GM06990 (cell line): ENCODE results near the gene GBF1.

Source experiments
- DNase-seq: peaks from one replicate; pipeline ENCODE4 v3.0.0-alpha.2; 2011; ENCODE audit not compliant: insufficient read length; ENCODE audit errors: extremely low read depth
- H3K27me3 ChIP-seq: replicated peaks from 2 replicates; pipeline ENCODE4 v1.6.0; 2011; ENCODE audit warnings: low read length; ENCODE audit not compliant: control insufficient read depth, insufficient read depth
- H3K36me3 ChIP-seq: 2 replicates; pipeline ENCODE4 v1.5.1; 2011; ENCODE audit warnings: low read length; ENCODE audit not compliant: control insufficient read depth, insufficient read depth
- H3K4me3 ChIP-seq: replicated peaks from 2 replicates; pipeline ENCODE4 v1.5.1; 2011; ENCODE audit warnings: low read depth, mild to moderate bottlenecking, control low read depth, low read length
- TF ChIP-seq, protein P1 (sequence below): IDR thresholded peaks from 2 replicates; pipeline ENCODE4 v1.5.1; 2011; ENCODE audit warnings: low read length, control low read depth, mild to moderate bottlenecking, inconsistent platforms; ENCODE audit not compliant: insufficient read depth, poor library complexity, severe bottlenecking

The GBF1 gene

DNA sequence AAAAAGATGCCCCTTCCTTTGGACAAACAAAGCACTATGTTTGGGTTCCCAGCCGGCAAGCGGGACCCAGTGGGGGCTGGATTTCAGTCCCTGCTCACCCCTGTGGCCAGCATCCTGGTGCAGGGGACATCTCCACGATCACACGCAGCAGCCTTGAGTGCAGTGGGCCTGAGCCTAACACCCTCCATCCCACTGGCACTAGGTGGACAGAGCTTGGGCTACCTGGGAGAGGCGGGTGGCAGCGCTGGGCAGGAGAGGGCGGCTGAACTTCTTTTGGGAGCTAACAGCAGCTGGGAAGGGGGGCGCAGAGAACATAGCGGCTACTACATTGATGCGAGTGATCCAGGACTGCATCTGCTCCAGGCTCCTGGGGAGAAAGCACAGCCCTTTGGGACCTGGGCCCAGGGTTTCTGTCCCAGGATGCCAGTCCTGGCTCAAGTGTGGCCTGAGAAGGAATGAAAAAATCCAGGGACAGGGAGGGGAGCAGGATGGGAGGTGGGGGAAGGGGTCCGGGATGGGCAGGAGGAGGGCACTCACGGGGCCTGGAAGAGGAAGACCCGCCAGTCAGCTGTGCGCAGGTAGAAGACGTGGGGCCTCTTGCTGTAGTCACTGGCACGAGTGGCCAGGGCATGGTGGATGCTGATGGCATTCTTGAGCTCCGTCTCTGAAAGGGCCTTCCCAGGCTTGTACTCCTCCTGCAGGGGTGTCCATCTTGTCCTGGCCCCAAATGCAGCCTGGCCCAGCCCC is 159.2 kb downstream of the GBF1 start:
- H3K36me3 ChIP-seq = peaks cover 35% of the 10 kb centered on the region
- H3K27me3 ChIP-seq = peaks cover under 1% of the 10 kb centered on the region
- TF ChIP-seq, protein P1, sequence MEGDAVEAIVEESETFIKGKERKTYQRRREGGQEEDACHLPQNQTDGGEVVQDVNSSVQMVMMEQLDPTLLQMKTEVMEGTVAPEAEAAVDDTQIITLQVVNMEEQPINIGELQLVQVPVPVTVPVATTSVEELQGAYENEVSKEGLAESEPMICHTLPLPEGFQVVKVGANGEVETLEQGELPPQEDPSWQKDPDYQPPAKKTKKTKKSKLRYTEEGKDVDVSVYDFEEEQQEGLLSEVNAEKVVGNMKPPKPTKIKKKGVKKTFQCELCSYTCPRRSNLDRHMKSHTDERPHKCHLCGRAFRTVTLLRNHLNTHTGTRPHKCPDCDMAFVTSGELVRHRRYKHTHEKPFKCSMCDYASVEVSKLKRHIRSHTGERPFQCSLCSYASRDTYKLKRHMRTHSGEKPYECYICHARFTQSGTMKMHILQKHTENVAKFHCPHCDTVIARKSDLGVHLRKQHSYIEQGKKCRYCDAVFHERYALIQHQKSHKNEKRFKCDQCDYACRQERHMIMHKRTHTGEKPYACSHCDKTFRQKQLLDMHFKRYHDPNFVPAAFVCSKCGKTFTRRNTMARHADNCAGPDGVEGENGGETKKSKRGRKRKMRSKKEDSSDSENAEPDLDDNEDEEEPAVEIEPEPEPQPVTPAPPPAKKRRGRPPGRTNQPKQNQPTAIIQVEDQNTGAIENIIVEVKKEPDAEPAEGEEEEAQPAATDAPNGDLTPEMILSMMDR = no peak
- H3K4me3 ChIP-seq = no peak overlapping the region
- DNase-seq = no peak

DNA sequence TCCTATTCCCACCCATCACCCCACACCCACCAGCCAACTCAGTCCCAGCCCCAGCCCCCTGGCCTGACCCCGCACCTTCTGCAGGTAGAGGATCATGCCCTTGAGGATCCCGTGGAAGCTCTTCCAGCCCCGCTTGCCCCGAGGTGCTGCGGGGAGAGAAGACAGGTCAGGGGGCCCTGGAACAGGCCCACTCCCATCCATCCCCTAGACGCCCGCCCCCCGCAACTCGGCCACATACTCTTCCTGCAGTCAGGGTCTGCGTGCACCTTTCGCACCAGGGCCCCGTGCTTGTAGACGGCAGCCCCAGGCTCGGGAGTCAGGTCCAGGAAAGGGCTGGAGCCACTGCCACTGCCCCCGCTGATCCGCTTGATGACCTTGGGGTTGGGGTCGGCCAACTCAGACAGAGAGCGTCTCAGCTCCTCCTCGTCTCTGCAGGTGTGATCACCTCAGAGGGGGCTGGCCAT is 159.8 kb downstream of the GBF1 start:
- H3K27me3 ChIP-seq = peaks cover 5% of the 10 kb centered on the region
- DNase-seq = no peak
- H3K4me3 ChIP-seq = no peak overlapping the region
- H3K36me3 ChIP-seq = peaks cover 30% of the 10 kb centered on the region
- TF ChIP-seq, protein P1 = no peak

- Histone ChIP-seq H3K27me3 (peaks cover 5% of the 10 kb centered on the region), H3K36me3 (peaks cover 25% of the 10 kb centered on the region), H3K4me3 (no peak overlapping the region)
- TF ChIP-seq, protein P1 = no peak
- no peak for DNase-seq
Measured at GRCh38 chr10:102405632-102406031, 160.3 kb downstream of the GBF1 start.

- Histone ChIP-seq H3K36me3 (peaks cover 13% of the 10 kb centered on the region), H3K27me3 (peaks cover 6% of the 10 kb centered on the region), H3K4me3 (no peak overlapping the region)
- DNase-seq = no peak
- TF ChIP-seq, protein P1 = no peak
Measured at GRCh38 chr10:102406815-102407214, 161.5 kb downstream of the GBF1 start.

GRCh38 chr10:102407425-102408130 is 162.2 kb downstream of the GBF1 start:
- TF ChIP-seq, protein P1 = no peak
- no peak overlapping the region for H3K4me3 ChIP-seq
- DNase-seq = no peak
- H3K27me3 ChIP-seq = peaks cover 6% of the 10 kb centered on the region
- H3K36me3 ChIP-seq = peaks cover 7% of the 10 kb centered on the region
